Chondrocyte (in vitro differentiated cells): ENCODE data around the gene MYO5B. TPM values are rescaled to one million over a fixed set of nuclear protein-coding genes. Genes with fewer than 3 reads are reported as not detected.

Experiments
- DNase-seq: peaks from one replicate; pipeline ENCODE4 v3.0.0; 2021; ENCODE audit warnings: mixed read lengths, low spot score
- H3K27ac Mint-ChIP-seq: one replicate; pipeline ENCODE4 v1.8.0; 2021; ENCODE audit warnings: mild to moderate bottlenecking, moderate library complexity, mixed read lengths; ENCODE audit not compliant: unreplicated experiment
- H3K27me3 Mint-ChIP-seq: 2 replicates; pipeline ENCODE4 v1.8.0; 2021; ENCODE audit warnings: low read depth, mixed read lengths
- H3K36me3 Mint-ChIP-seq: 2 replicates; pipeline ENCODE4 v1.8.0; 2021; ENCODE audit warnings: low read depth, mixed read lengths
- H3K4me1 Mint-ChIP-seq: 2 replicates; pipeline ENCODE4 v1.8.0; 2021; ENCODE audit warnings: low read depth, mild to moderate bottlenecking, mixed read lengths
- H3K4me3 Mint-ChIP-seq: one replicate; pipeline ENCODE4 v1.8.0; 2021; ENCODE audit warnings: mild to moderate bottlenecking, moderate library complexity, mixed read lengths; ENCODE audit not compliant: unreplicated experiment
- H3K9me3 Mint-ChIP-seq: 2 replicates; pipeline ENCODE4 v1.8.0; 2021; ENCODE audit warnings: low read depth, mixed read lengths
- CTCF ChIP-seq: fragments of 200-600 bp; sonication (generic); IDR thresholded peaks from 2 replicates; pipeline ENCODE4 v1.5.0; 2021; ENCODE audit warnings: antibody characterized with exemption, mild to moderate bottlenecking, moderate library complexity
- total RNA-seq: library from RNA; stranded (reverse); gene quantifications from 3 replicates; pipeline ENCODE4 v1.2.1, GENCODE V29; 2021

The MYO5B gene
- total RNA-seq, 1 donor from 2014 or later, result 0.97 TPM

- Mint-ChIP-seq H3K27ac (peak overlapping the region; percentile 78), H3K9me3 (no peaks in the 10 kb centered on the region), H3K36me3 (no peaks in the 10 kb centered on the region), H3K4me3 (no peak overlapping the region), H3K27me3 (peaks cover 16% of the 10 kb centered on the region), H3K4me1 (peaks cover 12% of the 10 kb centered on the region)
- TF ChIP-seq CTCF, result no peak
- no peak for DNase-seq
Observed at GRCh38 chr18:50092245-50092805, 102.6 kb downstream of the MYO5B start.

GRCh38 chr18:50091509-50092244 lies 103.3 kb downstream of the MYO5B start:
- Mint-ChIP-seq H3K27me3 (peaks cover 16% of the 10 kb centered on the region), H3K4me1 (peaks cover 12% of the 10 kb centered on the region), H3K27ac (peak overlapping the region; percentile 78), H3K36me3 (no peaks in the 10 kb centered on the region), H3K9me3 (no peaks in the 10 kb centered on the region), H3K4me3 (no peak overlapping the region)
- no peak for DNase-seq
- TF ChIP-seq CTCF, result no peak

DNA sequence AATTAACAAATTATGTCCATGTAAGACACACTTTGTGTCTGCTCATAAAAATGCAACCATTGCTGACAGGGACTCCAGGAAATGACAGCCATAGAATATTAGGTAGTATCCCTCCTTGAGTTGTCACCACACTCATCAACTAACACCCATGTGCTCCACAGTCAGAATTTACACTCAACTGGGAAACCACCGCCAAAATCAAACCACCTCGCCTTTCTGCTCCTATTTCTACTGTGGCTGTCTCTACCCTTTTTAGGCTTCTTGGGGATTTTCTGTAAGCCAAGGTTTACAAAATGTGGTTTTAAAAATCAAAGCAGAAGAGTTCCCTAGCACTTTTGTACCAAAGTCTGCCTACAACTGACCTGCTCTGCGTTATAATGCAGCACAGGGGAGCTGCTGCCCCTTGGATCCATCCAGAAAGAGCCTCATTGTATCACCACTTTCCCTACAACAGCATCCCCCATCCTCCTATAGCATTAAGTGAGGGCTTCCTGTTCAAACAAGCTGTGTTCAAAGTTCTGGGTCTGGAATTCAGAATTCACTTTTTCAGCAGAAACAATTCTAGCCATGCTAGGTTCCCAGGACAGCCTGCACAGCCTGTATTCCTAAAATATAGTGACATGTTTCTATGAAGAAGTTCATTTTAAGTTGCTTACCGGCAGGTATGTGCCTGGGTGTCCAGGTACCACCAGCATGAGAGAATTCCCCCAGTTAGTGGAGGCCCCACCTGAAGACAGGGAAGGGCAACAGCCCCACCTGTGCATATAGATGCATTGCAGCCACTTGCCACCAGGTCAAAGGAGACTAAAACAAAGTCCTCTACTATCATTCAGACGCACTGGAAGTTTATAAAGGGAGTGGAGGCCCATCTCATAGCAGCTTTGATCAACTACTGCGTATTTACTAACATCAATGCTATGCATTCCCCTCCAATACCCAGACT lies 104.3 kb downstream of the MYO5B start:
- Mint-ChIP-seq H3K4me3 (no peak overlapping the region), H3K4me1 (peaks cover 12% of the 10 kb centered on the region), H3K27ac (no peak overlapping the region), H3K36me3 (no peaks in the 10 kb centered on the region), H3K27me3 (peaks cover 16% of the 10 kb centered on the region), H3K9me3 (no peaks in the 10 kb centered on the region)
- TF ChIP-seq CTCF, result no peak
- no peak for DNase-seq

- peaks cover 16% of the 10 kb centered on the region for H3K27me3 Mint-ChIP-seq
- TF ChIP-seq CTCF, result no peak
- no peaks in the 10 kb centered on the region for H3K36me3 Mint-ChIP-seq
- peaks cover 12% of the 10 kb centered on the region for H3K4me1 Mint-ChIP-seq
- no peak for DNase-seq
- H3K4me3 Mint-ChIP-seq, result no peak overlapping the region
- H3K27ac Mint-ChIP-seq, result no peak overlapping the region
- H3K9me3 Mint-ChIP-seq, result no peaks in the 10 kb centered on the region
Observed at GRCh38 chr18:50089702-50090101, 105.2 kb downstream of the MYO5B start.

GRCh38 chr18:50083708-50084107 lies 111.2 kb downstream of the MYO5B start:
- Mint-ChIP-seq H3K27ac (no peak overlapping the region), H3K4me3 (no peak overlapping the region), H3K27me3 (peaks cover 14% of the 10 kb centered on the region), H3K9me3 (no peaks in the 10 kb centered on the region), H3K36me3 (no peaks in the 10 kb centered on the region), H3K4me1 (peaks cover 20% of the 10 kb centered on the region)
- no peak for DNase-seq
- no peak for TF ChIP-seq CTCF
